IMR-90 (cell line): ENCODE measurements around the gene FLCN. TPM values are rescaled to one million over a fixed set of nuclear protein-coding genes. Genes with fewer than 3 reads are reported as not detected.

ENCODE experiments used
- ATAC-seq: fragments of 200-7000 bp; cut with Tn5 transposase; 2 replicates; pipeline ENCODE4 v1.9.1; 2020; ENCODE audit warnings: low read depth, mild to moderate bottlenecking, moderate library complexity
- BruUV-seq: library from RNA; stranded (reverse); fragments of 400-500 nt; replicated peaks from 2 replicates; lab custom pipeline; 2021; lab: Mats Ljungman, UMichigan
- CTCF ChIA-PET: fragments of 300-600 bp; formaldehyde crosslinking; extraction: SDS; loops from one replicate; lab custom pipeline; 2021; ENCODE audit warnings: antibody characterized with exemption; lab: Yijun Ruan, JAX
- POLR2A ChIA-PET: fragments of 300-600 bp; sonication (Branson Sonifier 250); formaldehyde crosslinking; loops from one replicate; lab custom pipeline; 2022; ENCODE audit warnings: antibody characterized with exemption; ENCODE audit not compliant: unreplicated experiment; lab: Charles Lee
- DNase-seq: peaks from one replicate; pipeline ENCODE4 v3.0.0; 2013
- H2AFZ ChIP-seq: replicated peaks from 2 replicates; pipeline ENCODE3; 2013; ENCODE audit warnings: low read length, mild to moderate bottlenecking; ENCODE audit not compliant: poor library complexity
- H2AK5ac ChIP-seq: 2 replicates; pipeline ENCODE4 v1.6.1; 2013; ENCODE audit warnings: low read depth, low read length, inconsistent platforms
- H2AK9ac ChIP-seq: replicated peaks from 2 replicates; pipeline ENCODE3; 2013; ENCODE audit warnings: mild to moderate bottlenecking, low read depth, low read length, moderate library complexity; ENCODE audit not compliant: poor library complexity
- H2BK120ac ChIP-seq: 2 replicates; pipeline ENCODE4 v1.6.1; 2013; ENCODE audit warnings: low read depth, low read length, inconsistent platforms
- H2BK15ac ChIP-seq: 3 replicates; pipeline ENCODE4 v1.6.1; 2013; ENCODE audit warnings: low read depth, low read length, inconsistent platforms
- H2BK20ac ChIP-seq: 2 replicates; pipeline ENCODE4 v1.6.1; 2013; ENCODE audit warnings: low read depth, mild to moderate bottlenecking, inconsistent platforms, low read length, moderate library complexity
- H2BK5ac ChIP-seq: 2 replicates; pipeline ENCODE4 v1.6.1; 2013; ENCODE audit warnings: mild to moderate bottlenecking, low read depth, low read length, inconsistent platforms; ENCODE audit not compliant: poor library complexity, severe bottlenecking
- H3K14ac ChIP-seq: replicated peaks from 2 replicates; pipeline ENCODE4 v1.6.1; 2013; ENCODE audit warnings: low read depth, low read length, inconsistent platforms
- H3K18ac ChIP-seq: 2 replicates; pipeline ENCODE4 v1.6.1; 2013; ENCODE audit warnings: low read depth, low read length, control low read depth
- H3K23ac ChIP-seq: 2 replicates; pipeline ENCODE4 v1.6.1; 2013; ENCODE audit warnings: low read depth, low read length, inconsistent platforms
- H3K27ac ChIP-seq: 2 replicates; pipeline ENCODE4 v1.5.1; 2013; ENCODE audit warnings: mild to moderate bottlenecking, control low read depth, low read length; ENCODE audit not compliant: insufficient read depth
- H3K27me3 ChIP-seq: 2 replicates; pipeline ENCODE4 v1.6.1; 2013; ENCODE audit warnings: low read length; ENCODE audit not compliant: control insufficient read depth, insufficient read depth
- H3K36me3 ChIP-seq: 2 replicates; pipeline ENCODE4 v1.6.1; 2013; ENCODE audit warnings: low read length, mixed read lengths; ENCODE audit not compliant: control insufficient read depth, insufficient read depth
- H3K4ac ChIP-seq: 2 replicates; pipeline ENCODE4 v1.6.1; 2013; ENCODE audit warnings: low read depth, low read length, inconsistent platforms
- H3K4me1 ChIP-seq: 2 replicates; pipeline ENCODE4 v1.6.1; 2013; ENCODE audit warnings: low read length, mixed read lengths; ENCODE audit not compliant: control insufficient read depth, insufficient read depth
- H3K4me2 ChIP-seq: 2 replicates; pipeline ENCODE4 v1.6.1; 2013; ENCODE audit warnings: low read depth, mild to moderate bottlenecking, control low read depth, low read length, moderate library complexity
- H3K4me3 ChIP-seq: 2 replicates; pipeline ENCODE4 v1.5.1; 2013; ENCODE audit warnings: low read depth, mild to moderate bottlenecking, control low read depth, low read length, moderate library complexity; ENCODE audit not compliant: insufficient read depth
- H3K56ac ChIP-seq: 2 replicates; pipeline ENCODE4 v1.6.1; 2013; ENCODE audit warnings: low read length, inconsistent platforms; ENCODE audit not compliant: insufficient read depth; ENCODE audit errors: extremely low read depth
- H3K79me1 ChIP-seq, 2 experiments: 2 replicates each; pipeline ENCODE4 v1.6.1; 2013; ENCODE audit warnings: low read length in 2 of 2, inconsistent platforms in 1 of 2, low read depth in 1 of 2
- H3K9ac ChIP-seq: 2 replicates; pipeline ENCODE4 v1.6.1; 2013; ENCODE audit warnings: low read depth, low read length, control low read depth
- H3K9me1 ChIP-seq: 2 replicates; pipeline ENCODE4 v1.6.1; 2013; ENCODE audit warnings: low read length, inconsistent platforms; ENCODE audit not compliant: insufficient read depth
- H3K9me3 ChIP-seq: 2 replicates; pipeline ENCODE4 v1.6.1; 2013; ENCODE audit warnings: low read length; ENCODE audit not compliant: control insufficient read depth, insufficient read depth
- H4K20me1 ChIP-seq: 2 replicates; pipeline ENCODE4 v1.6.1; 2013; ENCODE audit warnings: low read length, inconsistent platforms; ENCODE audit not compliant: insufficient read depth
- H4K5ac ChIP-seq: 2 replicates; pipeline ENCODE4 v1.6.1; 2013; ENCODE audit warnings: mild to moderate bottlenecking, low read depth, low read length, control low read depth
- H4K8ac ChIP-seq, 2 experiments: 2 replicates each; pipeline ENCODE4 v1.6.1; 2013; ENCODE audit warnings: low read depth in 2 of 2, low read length in 2 of 2, control low read depth in 1 of 2, inconsistent platforms in 1 of 2
- H4K91ac ChIP-seq: 2 replicates; pipeline ENCODE4 v1.6.1; 2013; ENCODE audit warnings: low read depth, low read length, inconsistent platforms; ENCODE audit not compliant: insufficient read depth
- CEBPB ChIP-seq: IDR thresholded peaks from 2 replicates; pipeline ENCODE4 v1.6.1; 2012; ENCODE audit warnings: low read depth, low read length, improper control_type of control experiment
- FOS ChIP-seq: fragments of 150-350 bp; IDR thresholded peaks from 2 replicates; pipeline ENCODE4 v1.6.1; 2016; ENCODE audit warnings: low read depth, low read length
- SMC3 ChIP-seq: fragments of 150-350 bp; IDR thresholded peaks from 2 replicates; pipeline ENCODE4 v1.6.1; 2016; ENCODE audit warnings: low read depth, mild to moderate bottlenecking, antibody characterized with exemption, low read length, moderate library complexity
- WGBS, 2 experiments: methylation state at CpG; one replicate each; pipeline versions ENCODE4 v1.1.5 to v1.1.7; 2013; ENCODE audit warnings: missing lambda C conversion rate in 2 of 2; ENCODE audit not compliant: insufficient read length in 1 of 2; ENCODE audit errors: extremely low coverage in 2 of 2; 5-methylcytosine and 5-hydroxymethylcytosine counted together
- dilution Hi-C: fragments of 300-500 bp; cut with HindIII; formaldehyde crosslinking; loops from one replicate; pipeline ENCODE4 v1.14.3; 2018; ENCODE audit warnings: low sequenced_read_pairs; ENCODE audit not compliant: unreplicated experiment
- in situ Hi-C: fragments of 300-500 bp; cut with MboI; formaldehyde crosslinking; loops from 3 replicates; pipeline ENCODE4 v1.14.3; 2019; ENCODE audit warnings: low sequenced_read_pairs, inconsistent platforms, mixed read lengths
- intact Hi-C: fragments of 100-400 bp; cut with micrococcal nuclease; formaldehyde crosslinking; loops from 2 replicates; pipeline ENCODE4 v1.10.0; 2022
- polyA plus RNA-seq, 3 experiments: library from polyadenylated mRNA; depleted of rRNA; stranded (reverse); fragments of >200 nt; gene quantifications; 2 replicates each; pipeline ENCODE4 v1.2.3, GENCODE V29; 2012; ENCODE audit warnings: low replicate concordance in 1 of 3
- total RNA-seq: library from RNA; depleted of rRNA; stranded (reverse); fragments of >200 nt; gene quantifications from 2 replicates; pipeline ENCODE4 v1.2.3, GENCODE V29; 2012

Gene FLCN
- total and polyA plus RNA-seq, 2 of the 4 experiments (the other 2 are of a cell fraction): 16.8 to 24.8 TPM

GRCh38 chr17:17203173-17203730, 33.7 kb downstream of the FLCN start:
- peaks cover 8% of the 10 kb centered on the region; the same call in 1 of the 2 replicates for H3K9me1 ChIP-seq
- no peak overlapping the region for H2BK120ac ChIP-seq
- no peak overlapping the region for H3K23ac ChIP-seq
- H3K4me1 ChIP-seq: peaks cover 23% of the 10 kb centered on the region
- H4K5ac ChIP-seq: no peak overlapping the region
- TF ChIP-seq FOS (no peak), SMC3 (no peak), CEBPB (no peak)
- no peaks in the 10 kb centered on the region; a peak in 1 of 4 replicates for H3K79me1 ChIP-seq
- H2AFZ ChIP-seq: no peak overlapping the region
- ChIA-PET CTCF (no interaction called here), POLR2A (no interaction called here)
- no peak overlapping the region for H4K8ac ChIP-seq
- H4K20me1 ChIP-seq: no peaks in the 10 kb centered on the region
- no peak overlapping the region for H4K91ac ChIP-seq
- no TSS peak for BruUV-seq
- no peak overlapping the region for H3K14ac ChIP-seq
- WGBS, 2 experiments: 67% methylated on average over 6 of the region's 15 CpGs; no CpG with 5 or more reads in 1 of the 2 experiments
- H3K4ac ChIP-seq: no peak overlapping the region
- in situ Hi-C loops: no loop called here
- H3K36me3 ChIP-seq: no peaks in the 10 kb centered on the region; the same call in 1 of the 2 replicates
- H3K56ac ChIP-seq: no peak overlapping the region
- H3K4me2 ChIP-seq: no peak overlapping the region
- no peak overlapping the region for H3K4me3 ChIP-seq
- no peak overlapping the region for H2AK5ac ChIP-seq
- dilution Hi-C loops: no loop called here
- H3K27ac ChIP-seq: no peak overlapping the region
- H2BK15ac ChIP-seq: no peak overlapping the region
- no peak overlapping the region for H3K18ac ChIP-seq
- no peaks in the 10 kb centered on the region for H3K27me3 ChIP-seq
- no peak for DNase-seq
- H2BK20ac ChIP-seq: no peak overlapping the region
- H2BK5ac ChIP-seq: no peak overlapping the region
- no peak overlapping the region for H3K9ac ChIP-seq
- no peaks in the 10 kb centered on the region for H3K9me3 ChIP-seq
- intact Hi-C loops: no loop called here
- no peak overlapping the region for H2AK9ac ChIP-seq
- ATAC-seq: no peak
